ENCODE measurements around the gene ZSCAN4.

GRCh38 chr19:57720878-57721277 lies 52.1 kb downstream of the ZSCAN4 start:
- TF ChIP-seq CTCF (IDR thresholded peaks at IDR 0.05) = no peak
- no peak for TF ChIP-seq POLR2AphosphoS5 (IDR thresholded peaks at IDR 0.05)
- no peak for TF ChIP-seq POLR2A (IDR thresholded peaks at IDR 0.05)
